Activated naive CD4-positive, alpha-beta T cell treated with anti-CD3 and anti-CD28 coated beads, Interleukin-2, amount 50 U/mL, for 72 hours (primary cell): ENCODE results near the gene POLR3B. TPM values are rescaled to one million over a fixed set of nuclear protein-coding genes. Genes with fewer than 3 reads are reported as not detected.

Source experiments
- ATAC-seq, 2 donors: fragments of 150-1000 bp; cut with Tn5 transposase; 2 replicates each; pipeline ENCODE4 v1.10.0; 2021; ENCODE audit warnings: mild to moderate bottlenecking in 2 of 2, moderate library complexity in 2 of 2
- DNase-seq, 2 donors: peaks; one replicate each; pipeline ENCODE4 v3.0.0; 2021 to 2022; ENCODE audit warnings: low spot score in 2 of 2
- H3K27ac Mint-ChIP-seq, 2 donors: one replicate each; pipeline ENCODE4 v1.8.0; 2022; ENCODE audit warnings: mild to moderate bottlenecking in 2 of 2, mixed read lengths in 2 of 2
- H3K36me3 Mint-ChIP-seq, 2 donors: one replicate each; pipeline ENCODE4 v1.8.0; 2022; ENCODE audit warnings: mixed read lengths in 2 of 2
- H3K9me3 Mint-ChIP-seq, 2 donors: one replicate each; pipeline ENCODE4 v1.8.0; 2022; ENCODE audit warnings: mixed read lengths in 2 of 2
- total RNA-seq, 2 donors: library from RNA; stranded (reverse); gene quantifications; one replicate each; pipeline ENCODE4 v1.2.3, GENCODE V29; 2022

POLR3B gene
- total RNA-seq, 2 donors from 2014 or later = 3.6 to 6.4 TPM

DNA sequence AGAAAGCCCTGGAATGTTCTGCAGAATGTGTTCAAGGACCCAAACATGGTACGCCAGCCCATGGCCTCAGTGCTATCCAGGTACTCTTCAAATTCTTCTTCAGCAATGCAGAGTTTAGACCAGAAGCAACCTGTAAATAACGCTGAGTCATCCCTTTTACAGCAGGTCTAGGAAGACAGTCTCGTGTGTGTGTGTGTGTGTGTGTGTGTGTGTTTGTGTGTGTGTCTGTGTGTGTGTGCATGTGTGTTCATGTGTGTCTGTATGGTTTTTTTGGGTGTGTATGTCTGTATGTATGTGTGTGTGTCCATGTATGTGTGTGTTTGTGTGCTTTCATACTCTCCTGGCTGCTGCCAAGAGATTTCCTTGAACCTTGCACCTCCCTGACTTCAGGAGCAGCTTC lies 165.2 kb downstream of the POLR3B start:
- Mint-ChIP-seq H3K36me3 (no peaks in the 10 kb centered on the region), H3K27ac (no peak overlapping the region), H3K9me3 (no peaks in the 10 kb centered on the region)
- no peak for DNase-seq
- no peak for ATAC-seq

DNA sequence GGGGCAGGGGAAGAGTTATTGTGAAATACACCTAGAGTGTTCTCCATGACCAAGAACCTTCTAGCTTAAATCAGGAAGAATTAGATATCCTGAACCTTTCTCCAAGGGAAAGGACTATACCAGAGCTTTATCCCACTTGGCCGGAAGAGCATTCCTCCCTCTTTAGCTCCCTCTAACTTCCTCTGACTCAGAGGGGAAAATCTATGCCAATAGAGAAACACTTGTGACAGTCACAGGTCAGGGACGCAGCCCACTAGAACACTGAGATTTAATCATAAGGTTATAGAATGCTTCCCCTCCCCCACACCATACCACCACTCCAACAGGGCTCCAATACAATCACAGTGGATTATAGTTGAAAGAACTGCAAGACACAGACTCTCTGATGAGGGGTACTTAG lies 169.8 kb downstream of the POLR3B start:
- H3K9me3 Mint-ChIP-seq = peaks cover 0 to 6% of the 10 kb centered on the region in 2 donors
- DNase-seq (no peak), ATAC-seq (no peak)
- no peak overlapping the region for H3K27ac Mint-ChIP-seq
- no peaks in the 10 kb centered on the region for H3K36me3 Mint-ChIP-seq

DNA sequence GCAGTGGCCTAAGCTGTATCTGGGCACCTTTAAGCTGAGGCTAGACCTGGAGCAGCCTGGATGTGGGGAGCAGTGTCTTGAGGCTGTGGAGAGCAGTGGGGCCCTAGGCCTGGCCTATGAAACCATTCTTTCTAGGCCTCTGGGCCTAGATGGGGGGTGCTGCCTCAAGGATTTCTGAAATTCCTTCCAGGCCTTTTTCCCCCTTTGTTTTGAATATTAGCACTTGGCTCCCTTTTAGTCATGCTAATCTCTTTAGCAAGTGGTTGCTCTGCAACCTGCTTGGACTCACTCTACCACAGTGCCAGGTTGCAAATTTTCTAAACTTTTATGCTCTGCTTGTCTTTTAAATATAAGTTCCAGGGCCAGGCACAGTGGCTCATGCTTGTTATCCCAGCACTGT lies 183.7 kb downstream of the POLR3B start:
- peaks cover 13 to 16% of the 10 kb centered on the region in 2 donors for H3K9me3 Mint-ChIP-seq
- peaks cover 0 to 25% of the 10 kb centered on the region in 2 donors for H3K36me3 Mint-ChIP-seq

DNA sequence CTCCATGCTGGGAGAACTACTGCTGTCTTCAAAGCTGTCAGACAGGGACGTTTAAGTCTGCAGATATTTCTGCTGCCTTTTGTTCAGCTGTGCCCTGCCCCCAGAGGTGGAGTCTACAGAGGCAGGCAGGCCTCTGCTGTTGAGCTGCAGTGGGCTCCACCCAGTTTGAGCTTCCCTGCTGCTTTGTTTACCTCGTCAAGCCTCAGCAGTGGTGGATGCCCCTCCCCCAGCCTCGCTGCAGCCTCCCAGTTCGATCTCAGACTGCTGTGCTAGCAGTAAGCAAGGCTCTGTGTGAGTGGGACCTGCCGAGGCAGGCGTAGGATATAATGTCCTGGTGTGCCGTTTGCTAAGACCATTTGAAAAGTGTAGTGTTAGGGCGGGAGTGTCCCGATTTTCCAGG lies 193.9 kb downstream of the POLR3B start:
- DNase-seq = no peak
- H3K27ac Mint-ChIP-seq = no peak overlapping the region
- no peak for ATAC-seq
- H3K36me3 Mint-ChIP-seq = peaks cover 13 to 21% of the 10 kb centered on the region in 2 donors
- peaks cover 15 to 17% of the 10 kb centered on the region in 2 donors for H3K9me3 Mint-ChIP-seq

More for the DNA sequence above, 183.7 kb downstream of the POLR3B start:
- DNase-seq = no peak
- no peak for ATAC-seq
- H3K27ac Mint-ChIP-seq = no peak overlapping the region

DNA sequence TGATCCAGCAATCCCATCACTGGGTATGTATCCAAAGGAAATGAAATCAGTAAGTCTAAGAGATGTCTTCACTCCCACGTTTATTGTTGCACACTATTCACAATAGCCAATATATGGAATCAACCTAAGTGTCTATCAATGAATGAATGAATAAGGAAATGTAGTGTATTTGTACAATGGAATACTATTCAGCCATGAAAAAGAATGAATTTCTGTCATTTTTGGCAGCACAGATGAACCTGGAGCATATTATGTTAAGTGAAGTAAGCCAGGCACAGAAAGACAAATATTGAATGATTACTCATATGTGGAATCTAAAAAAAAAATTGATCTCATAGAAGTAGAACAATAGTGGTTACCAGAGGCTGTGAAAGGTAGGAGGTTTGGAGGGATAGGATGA lies 194.7 kb downstream of the POLR3B start:
- Mint-ChIP-seq H3K27ac (no peak overlapping the region), H3K36me3 (peaks cover 13 to 21% of the 10 kb centered on the region in 2 donors), H3K9me3 (peaks cover 15 to 17% of the 10 kb centered on the region in 2 donors)
- ATAC-seq = no peak
- DNase-seq = no peak

Other genes with a start within 250 kb of the POLR3B start
- not detected for gene NUAK1, start 218.8 kb upstream of the POLR3B start, total RNA-seq
- 10 to 100 TPM in 1 of 2 donors, 1 to 10 TPM in 1; 5.1 to 17.4 TPM for gene CKAP4, start 109.7 kb upstream of the POLR3B start, total RNA-seq
- gene TCP11L2, start 55.0 kb upstream of the POLR3B start, total RNA-seq = 10 to 100 TPM; 19.2 to 19.6 TPM
- not detected for gene RFX4, start 225.3 kb downstream of the POLR3B start, total RNA-seq